GM12891 (cell line): Measurements from ENCODE around the gene SLC48A1.

ENCODE experiments used
- POLR2A ChIP-seq: IDR thresholded peaks from 2 replicates; pipeline ENCODE4 v1.6.1; 2011; ENCODE audit warnings: low read depth, low read length, control low read depth
- POLR2AphosphoS5 ChIP-seq: IDR thresholded peaks from 2 replicates; pipeline ENCODE4 v1.6.1; 2011; ENCODE audit warnings: low read depth, low read length, control low read depth

DNA sequence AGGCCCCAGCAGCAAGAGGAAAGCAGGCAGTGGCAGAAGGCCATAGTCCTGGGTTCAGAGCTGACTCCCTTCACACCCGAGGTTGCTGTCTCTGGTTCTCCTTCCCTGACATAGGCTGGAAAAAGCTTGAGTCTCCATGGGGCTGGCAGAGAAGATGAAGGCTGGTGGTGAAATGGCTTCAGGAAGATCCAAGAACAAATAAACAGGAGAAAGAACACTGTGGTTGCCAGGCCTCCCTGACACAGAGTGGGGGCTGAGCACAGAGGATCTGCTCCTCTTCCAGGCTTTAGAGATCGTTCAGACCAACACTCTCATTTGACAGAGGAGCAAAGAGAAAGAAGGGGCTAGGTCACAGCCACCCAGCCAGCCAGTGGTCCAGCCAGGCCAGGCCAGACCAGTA is 32.4 kb downstream of the SLC48A1 start:
- TF ChIP-seq POLR2A, result no peak
- no peak for TF ChIP-seq POLR2AphosphoS5
